Right atrium auricular region (tissue), 2 donors: ENCODE data around the gene ARID5B. TPM values are rescaled to one million over a fixed set of nuclear protein-coding genes. Genes with fewer than 3 reads are reported as not detected.

Source experiments
- DNase-seq: peaks from one replicate; pipeline ENCODE4 v3.0.0-alpha.2; 2019; ENCODE audit warnings: low spot score
- H3K27ac ChIP-seq, 2 donors: fragments of 200-600 bp; sonication (generic); 1 replicate in 1 of 2; 2 replicates in 1 of 2; pipeline ENCODE4 v1.5.1; 2016 to 2019
- H3K27me3 ChIP-seq, 2 donors: fragments of 200-600 bp; sonication (generic); one replicate each; pipeline versions ENCODE4 v1.5.1 to v1.6.0; 2017 to 2019
- H3K36me3 ChIP-seq: fragments of 200-600 bp; sonication (generic); one replicate; pipeline ENCODE4 v1.5.1; 2016
- H3K4me1 ChIP-seq, 2 donors: fragments of 200-600 bp; sonication (generic); one replicate each; pipeline versions ENCODE4 v1.5.1 to v1.6.0; 2017 to 2019
- H3K4me3 ChIP-seq, 2 donors: fragments of 200-600 bp; sonication (generic); 1 replicate in 1 of 2; 2 replicates in 1 of 2; pipeline ENCODE4 v1.5.1; 2017 to 2019; ENCODE audit warnings: mild to moderate bottlenecking in 1 of 2, moderate library complexity in 1 of 2
- H3K9me3 ChIP-seq, 2 donors: fragments of 200-600 bp; sonication (generic); one replicate each; pipeline ENCODE4 v1.5.1; 2019
- CTCF ChIP-seq, 2 donors: fragments of 200-600 bp; sonication (generic); IDR thresholded peaks; one replicate each; pipeline ENCODE4 v1.5.1; 2019; ENCODE audit warnings: antibody characterized with exemption in 2 of 2
- total RNA-seq, 2 donors: library from RNA; depleted of rRNA; stranded (reverse); fragments of >200 nt; gene quantifications; one replicate each; pipeline ENCODE4 v1.1.0, GENCODE V29; 2016

The ARID5B gene
- total RNA-seq, 2 donors from 2014 or later, result 37.9 to 53.4 TPM

- Histone ChIP-seq H3K36me3 (no peaks in the 10 kb centered on the region), H3K4me3 (no peak overlapping the region), H3K9me3 (no peaks in the 10 kb centered on the region), H3K27ac (no peak overlapping the region), H3K4me1 (peaks cover 0 to 38% of the 10 kb centered on the region in 2 donors), H3K27me3 (no peaks in the 10 kb centered on the region)
- no peak for TF ChIP-seq CTCF (IDR thresholded peaks at IDR 0.05)
- no peak for DNase-seq
Observed at GRCh38 chr10:61939902-61940301, 38.4 kb downstream of the ARID5B start.

GRCh38 chr10:61941202-61941681 lies 39.7 kb downstream of the ARID5B start:
- no peaks in the 10 kb centered on the region for H3K27me3 ChIP-seq
- H3K4me3 ChIP-seq, result no peak overlapping the region
- no peaks in the 10 kb centered on the region for H3K36me3 ChIP-seq
- no peak for DNase-seq
- no peaks in the 10 kb centered on the region for H3K9me3 ChIP-seq
- peak overlapping the region in 1 of 2 donors; percentile 7 for H3K27ac ChIP-seq
- no peak for TF ChIP-seq CTCF (IDR thresholded peaks at IDR 0.05)
- peaks cover 0 to 38% of the 10 kb centered on the region in 2 donors for H3K4me1 ChIP-seq

GRCh38 chr10:61942604-61943461 lies 41.3 kb downstream of the ARID5B start:
- peak overlapping the region in 1 of 2 donors; percentile 6 for H3K4me3 ChIP-seq
- H3K4me1 ChIP-seq, result peaks cover 0 to 30% of the 10 kb centered on the region in 2 donors
- peak overlapping the region; percentile 59 to 61 for H3K27ac ChIP-seq
- no peak for TF ChIP-seq CTCF (IDR thresholded peaks at IDR 0.05)
- no peaks in the 10 kb centered on the region for H3K9me3 ChIP-seq
- no peak for DNase-seq
- no peaks in the 10 kb centered on the region for H3K27me3 ChIP-seq
- H3K36me3 ChIP-seq, result no peaks in the 10 kb centered on the region

- H3K27me3 ChIP-seq, result no peaks in the 10 kb centered on the region
- TF ChIP-seq CTCF (IDR thresholded peaks at IDR 0.05), result peak in 1 of 2 donors; percentile 17
- no peaks in the 10 kb centered on the region for H3K36me3 ChIP-seq
- H3K9me3 ChIP-seq, result no peaks in the 10 kb centered on the region
- H3K4me3 ChIP-seq, result peak overlapping the region in 1 of 2 donors; percentile 6
- DNase-seq, result no peak
- H3K4me1 ChIP-seq, result peaks cover 0 to 22% of the 10 kb centered on the region in 2 donors
- H3K27ac ChIP-seq, result peak overlapping the region; percentile 59 to 61
Observed at GRCh38 chr10:61943674-61944378, 42.3 kb downstream of the ARID5B start.

- peak overlapping the region in 1 of 2 donors; percentile 61 for H3K27ac ChIP-seq
- no peaks in the 10 kb centered on the region for H3K9me3 ChIP-seq
- TF ChIP-seq CTCF (IDR thresholded peaks at IDR 0.05), result no peak
- H3K36me3 ChIP-seq, result no peaks in the 10 kb centered on the region
- peaks cover 0 to 15% of the 10 kb centered on the region in 2 donors for H3K4me1 ChIP-seq
- DNase-seq, result no peak
- H3K27me3 ChIP-seq, result no peaks in the 10 kb centered on the region
- H3K4me3 ChIP-seq, result no peak overlapping the region
Observed at GRCh38 chr10:61944410-61945147, 43.1 kb downstream of the ARID5B start.
